H9 (cell line): ENCODE data around the gene FLCN. TPM values are rescaled to one million over a fixed set of nuclear protein-coding genes. Genes with fewer than 3 reads are reported as not detected.

ENCODE experiments used
- DNase-seq: peaks from one replicate; pipeline ENCODE4 v3.0.0-alpha.2; 2017
- H2AFZ ChIP-seq: one replicate; pipeline ENCODE4 v1.6.1; 2013; ENCODE audit warnings: mild to moderate bottlenecking, low read length, control low read depth, moderate library complexity
- H2AK5ac ChIP-seq: 2 replicates; pipeline ENCODE4 v1.6.1; 2013; ENCODE audit warnings: low read length, control low read depth, mixed read lengths; ENCODE audit not compliant: insufficient read length
- H2BK120ac ChIP-seq: one replicate; pipeline ENCODE4 v1.6.1; 2013; ENCODE audit warnings: low read depth, mild to moderate bottlenecking, low read length, control low read depth, inconsistent platforms; ENCODE audit not compliant: poor library complexity, severe bottlenecking
- H2BK12ac ChIP-seq: 2 replicates; pipeline ENCODE4 v1.6.1; 2013; ENCODE audit warnings: low read length, control low read depth, mixed read lengths, low read depth; ENCODE audit not compliant: insufficient read length
- H2BK15ac ChIP-seq: 2 replicates; pipeline ENCODE4 v1.6.1; 2013; ENCODE audit warnings: low read depth, low read length, control low read depth
- H2BK20ac ChIP-seq: one replicate; pipeline ENCODE4 v1.6.1; 2013; ENCODE audit warnings: low read depth, mild to moderate bottlenecking, low read length, control low read depth, inconsistent platforms; ENCODE audit not compliant: poor library complexity, severe bottlenecking
- H2BK5ac ChIP-seq: 2 replicates; pipeline ENCODE4 v1.6.1; 2013; ENCODE audit warnings: low read length, control low read depth, mixed read lengths; ENCODE audit not compliant: insufficient read length
- H3K14ac ChIP-seq: 2 replicates; pipeline ENCODE4 v1.6.1; 2013; ENCODE audit warnings: low read length, control low read depth; ENCODE audit not compliant: insufficient read depth
- H3K18ac ChIP-seq: 2 replicates; pipeline ENCODE4 v1.6.1; 2013; ENCODE audit warnings: low read depth, mild to moderate bottlenecking, mixed read lengths, low read length, control low read depth; ENCODE audit not compliant: insufficient read length
- H3K23ac ChIP-seq: 2 replicates; pipeline ENCODE4 v1.6.1; 2013; ENCODE audit warnings: low read length, control low read depth, mixed read lengths, low read depth; ENCODE audit not compliant: insufficient read length
- H3K23me2 ChIP-seq: 2 replicates; pipeline ENCODE4 v1.6.1; 2013; ENCODE audit warnings: low read depth, mild to moderate bottlenecking, mixed read lengths, low read length, control low read depth; ENCODE audit not compliant: insufficient read length, poor library complexity, severe bottlenecking
- H3K27ac ChIP-seq: 2 replicates; pipeline ENCODE4 v1.5.1; 2013; ENCODE audit warnings: low read length, control low read depth, mixed read lengths, low read depth; ENCODE audit not compliant: insufficient read length
- H3K27me3 ChIP-seq: 2 replicates; pipeline ENCODE4 v1.6.1; 2013; ENCODE audit warnings: low read length, control low read depth, inconsistent platforms; ENCODE audit not compliant: insufficient read depth
- H3K4ac ChIP-seq: 2 replicates; pipeline ENCODE4 v1.6.1; 2013; ENCODE audit warnings: low read depth, mild to moderate bottlenecking, control low read depth, inconsistent platforms, low read length, moderate library complexity
- H3K4me1 ChIP-seq: 2 replicates; pipeline ENCODE4 v1.6.1; 2013; ENCODE audit warnings: low read length, control low read depth, inconsistent platforms; ENCODE audit not compliant: insufficient read depth
- H3K4me2 ChIP-seq: 2 replicates; pipeline ENCODE4 v1.6.1; 2013; ENCODE audit warnings: low read length, control low read depth, mixed read lengths; ENCODE audit not compliant: insufficient read length, insufficient read depth
- H3K56ac ChIP-seq: 2 replicates; pipeline ENCODE4 v1.6.1; 2013; ENCODE audit warnings: low read depth, mild to moderate bottlenecking, mixed read lengths, low read length, control low read depth; ENCODE audit not compliant: insufficient read length
- H3K79me1 ChIP-seq: 2 replicates; pipeline ENCODE4 v1.6.1; 2013; ENCODE audit warnings: low read depth, mild to moderate bottlenecking, moderate library complexity, low read length, control low read depth, inconsistent platforms; ENCODE audit not compliant: insufficient read depth, poor library complexity, severe bottlenecking
- H3K79me2 ChIP-seq: 2 replicates; pipeline ENCODE4 v1.6.1; 2013; ENCODE audit warnings: low read length, control low read depth, inconsistent platforms; ENCODE audit not compliant: insufficient read depth
- H3K9ac ChIP-seq: 2 replicates; pipeline ENCODE4 v1.6.1; 2013; ENCODE audit warnings: low read length, control low read depth, mixed read lengths; ENCODE audit not compliant: insufficient read length; ENCODE audit errors: extremely low read depth
- H3K9me3 ChIP-seq: one replicate; pipeline ENCODE4 v1.6.1; 2013; ENCODE audit warnings: low read depth, low read length, inconsistent platforms; ENCODE audit not compliant: control insufficient read depth
- H3T11ph ChIP-seq: one replicate; pipeline ENCODE4 v1.6.1; 2013; ENCODE audit warnings: mild to moderate bottlenecking, low read length, control low read depth, inconsistent platforms
- H4K20me1 ChIP-seq: one replicate; pipeline ENCODE4 v1.6.1; 2013; ENCODE audit not compliant: control insufficient read depth, insufficient read length, insufficient read depth
- H4K5ac ChIP-seq: 2 replicates; pipeline ENCODE4 v1.6.1; 2013; ENCODE audit warnings: low read depth, mild to moderate bottlenecking, mixed read lengths, low read length, control low read depth; ENCODE audit not compliant: insufficient read length
- H4K8ac ChIP-seq: replicated peaks from 2 replicates; pipeline ENCODE4 v1.6.1; 2013; ENCODE audit warnings: low read length, control low read depth, mixed read lengths, low read depth; ENCODE audit not compliant: insufficient read length
- H4K91ac ChIP-seq: 2 replicates; pipeline ENCODE4 v1.6.1; 2013; ENCODE audit warnings: low read depth, mild to moderate bottlenecking, moderate library complexity, mixed read lengths, low read length, control low read depth; ENCODE audit not compliant: insufficient read length
- H3K27ac Mint-ChIP-seq, 3 experiments: 2 replicates in 2 of 3; 3 replicates in 1 of 3; pipeline ENCODE4 v1.8.0; 2020 to 2021; ENCODE audit warnings: mixed read lengths in 3 of 3, mild to moderate bottlenecking in 1 of 3, moderate library complexity in 1 of 3
- H3K27me3 Mint-ChIP-seq: 2 replicates; pipeline ENCODE4 v1.8.0; 2021; ENCODE audit warnings: low read depth, mild to moderate bottlenecking, moderate library complexity, mixed read lengths
- H3K36me3 Mint-ChIP-seq, 3 experiments: 2 replicates in 2 of 3; 3 replicates in 1 of 3; pipeline ENCODE4 v1.8.0; 2020 to 2021; ENCODE audit warnings: low read depth in 3 of 3, mixed read lengths in 3 of 3; ENCODE audit not compliant: insufficient read depth in 1 of 3
- H3K4me1 Mint-ChIP-seq, 2 experiments: 2 replicates each; pipeline ENCODE4 v1.8.0; 2020; ENCODE audit warnings: mixed read lengths in 2 of 2
- H3K4me3 Mint-ChIP-seq, 2 experiments: 2 replicates in 1 of 2; 3 replicates in 1 of 2; pipeline ENCODE4 v1.8.0; 2020 to 2021; ENCODE audit warnings: mild to moderate bottlenecking in 2 of 2, mixed read lengths in 2 of 2, moderate library complexity in 1 of 2
- H3K9me3 Mint-ChIP-seq, 2 experiments: 2 replicates in 1 of 2; 3 replicates in 1 of 2; pipeline ENCODE4 v1.8.0; 2020; ENCODE audit warnings: mild to moderate bottlenecking in 2 of 2, mixed read lengths in 2 of 2, moderate library complexity in 1 of 2
- WGBS: extraction: QIAGEN DNeasy Blood & Tissue Kit; methylation state at CpG from one replicate; pipeline ENCODE4 v1.1.7; 2013; ENCODE audit warnings: missing lambda C conversion rate, low lambda C conversion rate, mixed read lengths; ENCODE audit not compliant: insufficient read length; ENCODE audit errors: extremely low coverage; 5-methylcytosine and 5-hydroxymethylcytosine counted together
- total RNA-seq: library from RNA; stranded (reverse); gene quantifications from 2 replicates; pipeline ENCODE4 v1.2.1, GENCODE V29; 2021
- TF ChIP-seq, protein P1 (sequence below): fragments of 200-600 bp; sonication (generic); conservative IDR thresholded peaks from 3 replicates; pipeline ENCODE4 v1.8.0; 2021; ENCODE audit warnings: antibody characterized with exemption, mild to moderate bottlenecking

Gene FLCN
- total RNA-seq, 1 experiment from 2014 or later: 33.3 TPM

DNA sequence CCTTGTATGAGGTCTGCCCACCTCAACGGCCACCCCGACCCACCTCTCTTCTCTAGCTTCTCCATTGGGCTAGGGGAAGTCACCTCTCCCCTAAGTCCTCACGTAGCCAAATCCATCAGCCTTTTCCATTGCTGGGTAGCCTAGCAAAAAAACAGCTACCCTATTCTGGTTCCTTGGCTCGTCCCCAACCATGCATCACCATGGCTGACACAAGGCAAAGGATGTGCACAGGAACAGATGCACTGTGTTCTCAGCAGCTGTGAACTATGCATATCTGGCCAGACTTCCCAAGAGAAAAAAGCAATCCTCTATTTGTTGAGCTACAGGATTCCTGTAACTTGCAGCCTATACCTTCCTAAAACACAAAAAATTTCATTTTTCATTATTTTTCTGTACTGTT is 22.0 kb upstream of the FLCN start:
- Histone ChIP-seq H4K5ac (no peak overlapping the region), H3K23ac (no peak overlapping the region), H3K23me2 (no peaks in the 10 kb centered on the region), H2BK20ac (no peak overlapping the region), H2AFZ (no peak overlapping the region), H3K4me2 (no peak overlapping the region), H2BK12ac (no peak overlapping the region), H3K4me1 (no peaks in the 10 kb centered on the region), H3K9ac (no peak overlapping the region), H3K56ac (no peak overlapping the region), H3K4ac (no peak overlapping the region), H4K20me1 (no peaks in the 10 kb centered on the region), H2BK15ac (no peak overlapping the region), H2AK5ac (no peak overlapping the region), H4K91ac (no peak overlapping the region), H2BK5ac (no peak overlapping the region), H3K18ac (no peak overlapping the region), H3K27ac (no peak overlapping the region), H3K14ac (no peak overlapping the region), H4K8ac (no peak overlapping the region), H2BK120ac (no peak overlapping the region), H3K27me3 (no peaks in the 10 kb centered on the region), H3K9me3 (no peaks in the 10 kb centered on the region), H3K79me2 (no peaks in the 10 kb centered on the region), H3K79me1 (no peaks in the 10 kb centered on the region), H3T11ph (no peak overlapping the region)
- no peaks in the 10 kb centered on the region for H3K9me3 Mint-ChIP-seq
- no CpG with 5 or more reads among the region's 4 CpGs for WGBS
- peaks cover 47 to 83% (median 77%) of the 10 kb centered on the region in 3 experiments for H3K36me3 Mint-ChIP-seq
- DNase-seq: no peak
- H3K27me3 Mint-ChIP-seq: no peaks in the 10 kb centered on the region
- TF ChIP-seq, protein P1, sequence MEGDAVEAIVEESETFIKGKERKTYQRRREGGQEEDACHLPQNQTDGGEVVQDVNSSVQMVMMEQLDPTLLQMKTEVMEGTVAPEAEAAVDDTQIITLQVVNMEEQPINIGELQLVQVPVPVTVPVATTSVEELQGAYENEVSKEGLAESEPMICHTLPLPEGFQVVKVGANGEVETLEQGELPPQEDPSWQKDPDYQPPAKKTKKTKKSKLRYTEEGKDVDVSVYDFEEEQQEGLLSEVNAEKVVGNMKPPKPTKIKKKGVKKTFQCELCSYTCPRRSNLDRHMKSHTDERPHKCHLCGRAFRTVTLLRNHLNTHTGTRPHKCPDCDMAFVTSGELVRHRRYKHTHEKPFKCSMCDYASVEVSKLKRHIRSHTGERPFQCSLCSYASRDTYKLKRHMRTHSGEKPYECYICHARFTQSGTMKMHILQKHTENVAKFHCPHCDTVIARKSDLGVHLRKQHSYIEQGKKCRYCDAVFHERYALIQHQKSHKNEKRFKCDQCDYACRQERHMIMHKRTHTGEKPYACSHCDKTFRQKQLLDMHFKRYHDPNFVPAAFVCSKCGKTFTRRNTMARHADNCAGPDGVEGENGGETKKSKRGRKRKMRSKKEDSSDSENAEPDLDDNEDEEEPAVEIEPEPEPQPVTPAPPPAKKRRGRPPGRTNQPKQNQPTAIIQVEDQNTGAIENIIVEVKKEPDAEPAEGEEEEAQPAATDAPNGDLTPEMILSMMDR: no peak
- H3K4me1 Mint-ChIP-seq: no peaks in the 10 kb centered on the region
- no peak overlapping the region for H3K4me3 Mint-ChIP-seq
- H3K27ac Mint-ChIP-seq: no peak overlapping the region
